HL-60 (cell line): ENCODE measurements around the gene ALPK3.

ENCODE experiments used
- CTCF ChIP-seq: IDR thresholded peaks from one replicate; pipeline ENCODE4 v1.5.1; 2011; ENCODE audit warnings: low read length, control low read depth, inconsistent platforms; ENCODE audit not compliant: insufficient read depth
- POLR2AphosphoS5 ChIP-seq: IDR thresholded peaks from 2 replicates; pipeline ENCODE4 v1.6.1; 2012; ENCODE audit warnings: low read depth
- REST ChIP-seq: IDR thresholded peaks from 2 replicates; pipeline ENCODE4 v1.6.1; 2012; ENCODE audit warnings: low read depth; ENCODE audit not compliant: insufficient replicate concordance

GRCh38 chr15:84780492-84780891 lies 36.7 kb upstream of the ALPK3 start:
- TF ChIP-seq REST, result no peak
- TF ChIP-seq CTCF, result no peak
- no peak for TF ChIP-seq POLR2AphosphoS5
